Liver (tissue), 9 donors: ENCODE results near the gene ZNF423. TPM values are rescaled to one million over a fixed set of nuclear protein-coding genes. Genes with fewer than 3 reads are reported as not detected.

ENCODE experiments used
- DNase-seq: peaks from one replicate; pipeline ENCODE4 v3.0.0-alpha.2; 2017; ENCODE audit warnings: low spot score
- H3K27ac ChIP-seq, 2 donors: one replicate each; pipeline ENCODE4 v1.7.0; 2013; ENCODE audit warnings: inconsistent platforms in 2 of 2, low read length in 2 of 2, control low read depth in 1 of 2, low read depth in 1 of 2, mild to moderate bottlenecking in 1 of 2
- H3K27me3 ChIP-seq, 4 donors: one replicate each; pipeline versions ENCODE4 v1.6.1 to v1.7.0; 2013; ENCODE audit warnings: low read length in 3 of 4, inconsistent platforms in 1 of 4, mild to moderate bottlenecking in 1 of 4, moderate library complexity in 1 of 4; ENCODE audit not compliant: control insufficient read depth in 4 of 4, insufficient read depth in 4 of 4
- H3K36me3 ChIP-seq, 4 donors: one replicate each; pipeline versions ENCODE4 v1.6.1 to v1.7.0; 2013; ENCODE audit warnings: low read length in 3 of 4, mild to moderate bottlenecking in 3 of 4, low read depth in 1 of 4, moderate library complexity in 1 of 4; ENCODE audit not compliant: control insufficient read depth in 4 of 4, insufficient read depth in 3 of 4
- H3K4me1 ChIP-seq, 4 donors: one replicate each; pipeline versions ENCODE4 v1.6.1 to v1.7.0; 2013; ENCODE audit warnings: low read length in 3 of 4, mild to moderate bottlenecking in 3 of 4, moderate library complexity in 1 of 4; ENCODE audit not compliant: control insufficient read depth in 4 of 4, insufficient read depth in 4 of 4
- H3K4me3 ChIP-seq, 3 donors: one replicate each; pipeline versions ENCODE4 v1.6.1 to v1.7.0; 2013; ENCODE audit warnings: low read length in 3 of 3, control low read depth in 1 of 3, low read depth in 1 of 3, mild to moderate bottlenecking in 1 of 3
- H3K9ac ChIP-seq, 2 donors: one replicate each; pipeline ENCODE4 v1.7.0; 2013; ENCODE audit warnings: low read length in 2 of 2, mild to moderate bottlenecking in 2 of 2, moderate library complexity in 2 of 2, control low read depth in 1 of 2, low read depth in 1 of 2
- H3K9me3 ChIP-seq, 4 donors: one replicate each; pipeline versions ENCODE4 v1.6.1 to v1.7.0; 2013; ENCODE audit warnings: low read length in 3 of 4; ENCODE audit not compliant: control insufficient read depth in 4 of 4
- ATF3 ChIP-seq: IDR thresholded peaks from 2 replicates; pipeline ENCODE4 v1.6.1; 2016; ENCODE audit warnings: antibody characterized with exemption
- FOXA1 ChIP-seq: IDR thresholded peaks from 2 replicates; pipeline ENCODE4 v1.6.1; 2016; ENCODE audit warnings: antibody characterized with exemption
- FOXA2 ChIP-seq: IDR thresholded peaks from 2 replicates; pipeline ENCODE4 v1.6.1; 2016; ENCODE audit warnings: antibody characterized with exemption
- GABPA ChIP-seq, 2 donors: IDR thresholded peaks in 1 of 2; conservative IDR thresholded peaks in 1 of 2; 2 replicates each; pipeline ENCODE4 v1.6.1; 2016; ENCODE audit warnings: antibody characterized with exemption in 2 of 2, mild to moderate bottlenecking in 1 of 2, moderate library complexity in 1 of 2
- HNF4A ChIP-seq, 2 donors: conservative IDR thresholded peaks; 2 replicates each; pipeline ENCODE4 v1.6.1; 2016; ENCODE audit warnings: antibody characterized with exemption in 2 of 2, mild to moderate bottlenecking in 2 of 2
- HNF4G ChIP-seq: IDR thresholded peaks from 2 replicates; pipeline ENCODE4 v1.6.1; 2016; ENCODE audit warnings: antibody characterized with exemption
- JUND ChIP-seq, 2 donors: IDR thresholded peaks; 2 replicates each; pipeline ENCODE4 v1.6.1; 2016; ENCODE audit warnings: antibody characterized with exemption in 2 of 2
- NR2F2 ChIP-seq: IDR thresholded peaks from 2 replicates; pipeline ENCODE4 v1.6.1; 2016; ENCODE audit warnings: antibody characterized with exemption
- RXRA ChIP-seq, 2 donors: IDR thresholded peaks; 2 replicates each; pipeline ENCODE4 v1.6.1; 2017 to 2018; ENCODE audit warnings: antibody characterized with exemption in 2 of 2, mild to moderate bottlenecking in 1 of 2
- SP1 ChIP-seq: IDR thresholded peaks from 2 replicates; pipeline ENCODE4 v1.6.1; 2018; ENCODE audit warnings: antibody characterized with exemption, mild to moderate bottlenecking
- TAF1 ChIP-seq: conservative IDR thresholded peaks from 2 replicates; pipeline ENCODE4 v1.6.1; 2016; ENCODE audit warnings: antibody characterized with exemption, mild to moderate bottlenecking
- YY1 ChIP-seq: IDR thresholded peaks from 2 replicates; pipeline ENCODE4 v1.6.1; 2016; ENCODE audit warnings: antibody characterized with exemption, mild to moderate bottlenecking
- ZBTB33 ChIP-seq: IDR thresholded peaks from 2 replicates; pipeline ENCODE4 v1.6.1; 2016; ENCODE audit warnings: antibody characterized with exemption
- WGBS: extraction: QIAGEN DNeasy Blood & Tissue Kit; methylation state at CpG from one replicate; pipeline ENCODE4 v1.1.7; 2013; 5-methylcytosine and 5-hydroxymethylcytosine counted together
- polyA plus RNA-seq, 2 donors: library from polyadenylated mRNA; stranded (reverse) in 1 of 2; unstranded in 1 of 2; fragments of 200-250 nt in 1 of 2; fragments of >200 nt in 1 of 2; fragmentation: Nextera tagmentation in 1 of 2; extraction: Ambion mirVana in 1 of 2; gene quantifications; one replicate each; pipeline versions ENCODE4 v1.2.1 to v1.2.3, GENCODE V29; 2013 to 2015
- total RNA-seq, 2 donors: library from RNA; depleted of rRNA; stranded (reverse); fragments of >200 nt; gene quantifications; one replicate each; pipeline ENCODE4 v1.2.3, GENCODE V29; 2014
- TF ChIP-seq, protein P1 (sequence below): IDR thresholded peaks from 2 replicates; pipeline ENCODE4 v1.6.1; 2016; ENCODE audit warnings: antibody characterized with exemption, mild to moderate bottlenecking
- TF ChIP-seq, protein P2 (sequence below): IDR thresholded peaks from 2 replicates; pipeline ENCODE4 v1.6.1; 2016; ENCODE audit warnings: antibody characterized with exemption
- TF ChIP-seq, protein P3 (sequence below): fragments of 150-350 bp; IDR thresholded peaks from 2 replicates; pipeline ENCODE4 v1.5.1; 2017; ENCODE audit warnings: improper control_type of control experiment, low read depth, low read length; ENCODE audit not compliant: missing input control
- donor health status: healthy.
- donor health status: healthy.
- donor health status: healthy.
- donor health status: healthy.
- donor health status: healthy.

ZNF423 gene
- total and polyA plus RNA-seq, 4 donors: 0.24 to 1.6 (median 0.39) TPM

DNA sequence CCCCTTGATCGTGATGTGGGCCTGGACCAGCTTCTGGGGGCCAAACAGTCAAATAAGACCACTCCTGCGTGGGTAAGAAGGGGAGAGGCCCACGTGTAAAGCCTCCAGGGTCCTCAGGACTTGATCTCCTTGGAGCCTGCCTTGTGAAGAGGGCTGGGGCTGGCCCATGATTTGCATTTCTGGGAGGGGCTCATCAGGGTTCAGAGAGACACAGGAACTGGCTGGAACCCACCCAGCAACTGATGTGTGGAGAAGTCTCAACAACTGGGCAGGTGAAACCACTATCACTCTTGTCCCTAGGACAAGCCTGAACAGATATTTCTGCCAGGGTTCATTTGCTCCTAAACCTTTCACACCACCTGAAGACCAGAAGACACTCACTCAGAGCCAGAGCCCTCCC is 214.7 kb downstream of the ZNF423 start:
- no peak overlapping the region for H3K27ac ChIP-seq
- TF ChIP-seq, protein P1, sequence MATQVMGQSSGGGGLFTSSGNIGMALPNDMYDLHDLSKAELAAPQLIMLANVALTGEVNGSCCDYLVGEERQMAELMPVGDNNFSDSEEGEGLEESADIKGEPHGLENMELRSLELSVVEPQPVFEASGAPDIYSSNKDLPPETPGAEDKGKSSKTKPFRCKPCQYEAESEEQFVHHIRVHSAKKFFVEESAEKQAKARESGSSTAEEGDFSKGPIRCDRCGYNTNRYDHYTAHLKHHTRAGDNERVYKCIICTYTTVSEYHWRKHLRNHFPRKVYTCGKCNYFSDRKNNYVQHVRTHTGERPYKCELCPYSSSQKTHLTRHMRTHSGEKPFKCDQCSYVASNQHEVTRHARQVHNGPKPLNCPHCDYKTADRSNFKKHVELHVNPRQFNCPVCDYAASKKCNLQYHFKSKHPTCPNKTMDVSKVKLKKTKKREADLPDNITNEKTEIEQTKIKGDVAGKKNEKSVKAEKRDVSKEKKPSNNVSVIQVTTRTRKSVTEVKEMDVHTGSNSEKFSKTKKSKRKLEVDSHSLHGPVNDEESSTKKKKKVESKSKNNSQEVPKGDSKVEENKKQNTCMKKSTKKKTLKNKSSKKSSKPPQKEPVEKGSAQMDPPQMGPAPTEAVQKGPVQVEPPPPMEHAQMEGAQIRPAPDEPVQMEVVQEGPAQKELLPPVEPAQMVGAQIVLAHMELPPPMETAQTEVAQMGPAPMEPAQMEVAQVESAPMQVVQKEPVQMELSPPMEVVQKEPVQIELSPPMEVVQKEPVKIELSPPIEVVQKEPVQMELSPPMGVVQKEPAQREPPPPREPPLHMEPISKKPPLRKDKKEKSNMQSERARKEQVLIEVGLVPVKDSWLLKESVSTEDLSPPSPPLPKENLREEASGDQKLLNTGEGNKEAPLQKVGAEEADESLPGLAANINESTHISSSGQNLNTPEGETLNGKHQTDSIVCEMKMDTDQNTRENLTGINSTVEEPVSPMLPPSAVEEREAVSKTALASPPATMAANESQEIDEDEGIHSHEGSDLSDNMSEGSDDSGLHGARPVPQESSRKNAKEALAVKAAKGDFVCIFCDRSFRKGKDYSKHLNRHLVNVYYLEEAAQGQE: no peak
- no peak for DNase-seq
- no peak overlapping the region for H3K9ac ChIP-seq
- no peaks in the 10 kb centered on the region for H3K27me3 ChIP-seq
- no peaks in the 10 kb centered on the region for H3K4me1 ChIP-seq
- H3K36me3 ChIP-seq: no peaks in the 10 kb centered on the region
- H3K4me3 ChIP-seq: no peak overlapping the region
- 82% methylated on average over 3 of the region's 3 CpGs for WGBS
- peaks cover 0 to 4% (median 0%) of the 10 kb centered on the region in 4 donors for H3K9me3 ChIP-seq

GRCh38 chr16:49640581-49640980 is 215.3 kb downstream of the ZNF423 start:
- H3K27ac ChIP-seq: no peak overlapping the region
- DNase-seq: no peak
- no peak for TF ChIP-seq TAF1
- TF ChIP-seq, protein P2, sequence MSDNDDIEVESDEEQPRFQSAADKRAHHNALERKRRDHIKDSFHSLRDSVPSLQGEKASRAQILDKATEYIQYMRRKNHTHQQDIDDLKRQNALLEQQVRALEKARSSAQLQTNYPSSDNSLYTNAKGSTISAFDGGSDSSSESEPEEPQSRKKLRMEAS: no peak
- TF ChIP-seq JUND (IDR thresholded peaks at IDR 0.05): no peak
- no peak for TF ChIP-seq ZBTB33
- no peak for TF ChIP-seq HNF4G
- no peak for TF ChIP-seq NR2F2
- TF ChIP-seq RXRA (IDR thresholded peaks at IDR 0.05): no peak
- no peak for TF ChIP-seq SP1
- TF ChIP-seq YY1: no peak
- TF ChIP-seq, protein P3, sequence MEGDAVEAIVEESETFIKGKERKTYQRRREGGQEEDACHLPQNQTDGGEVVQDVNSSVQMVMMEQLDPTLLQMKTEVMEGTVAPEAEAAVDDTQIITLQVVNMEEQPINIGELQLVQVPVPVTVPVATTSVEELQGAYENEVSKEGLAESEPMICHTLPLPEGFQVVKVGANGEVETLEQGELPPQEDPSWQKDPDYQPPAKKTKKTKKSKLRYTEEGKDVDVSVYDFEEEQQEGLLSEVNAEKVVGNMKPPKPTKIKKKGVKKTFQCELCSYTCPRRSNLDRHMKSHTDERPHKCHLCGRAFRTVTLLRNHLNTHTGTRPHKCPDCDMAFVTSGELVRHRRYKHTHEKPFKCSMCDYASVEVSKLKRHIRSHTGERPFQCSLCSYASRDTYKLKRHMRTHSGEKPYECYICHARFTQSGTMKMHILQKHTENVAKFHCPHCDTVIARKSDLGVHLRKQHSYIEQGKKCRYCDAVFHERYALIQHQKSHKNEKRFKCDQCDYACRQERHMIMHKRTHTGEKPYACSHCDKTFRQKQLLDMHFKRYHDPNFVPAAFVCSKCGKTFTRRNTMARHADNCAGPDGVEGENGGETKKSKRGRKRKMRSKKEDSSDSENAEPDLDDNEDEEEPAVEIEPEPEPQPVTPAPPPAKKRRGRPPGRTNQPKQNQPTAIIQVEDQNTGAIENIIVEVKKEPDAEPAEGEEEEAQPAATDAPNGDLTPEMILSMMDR: no peak
- TF ChIP-seq FOXA2: no peak
- no peak for TF ChIP-seq GABPA (IDR thresholded peaks at IDR 0.05 in 1 of 2, conservative IDR thresholded peaks at IDR 0.05 in 1 of 2)
- TF ChIP-seq ATF3: no peak
- no peak for TF ChIP-seq HNF4A (conservative IDR thresholded peaks at IDR 0.05)
- TF ChIP-seq, protein P1: no peak
- TF ChIP-seq FOXA1: no peak
- H3K4me3 ChIP-seq: no peak overlapping the region
- no peaks in the 10 kb centered on the region for H3K36me3 ChIP-seq
- no peaks in the 10 kb centered on the region for H3K27me3 ChIP-seq
- peaks cover 0 to 2% (median 0%) of the 10 kb centered on the region in 4 donors for H3K9me3 ChIP-seq
- H3K4me1 ChIP-seq: no peaks in the 10 kb centered on the region
- H3K9ac ChIP-seq: no peak overlapping the region
- 72% methylated on average over 15 of the region's 15 CpGs for WGBS
